Esophagus muscularis mucosa (tissue), 4 donors: ENCODE measurements around the gene COG5.

Source experiments
- EP300 ChIP-seq: sonication (generic); formaldehyde crosslinking; IDR thresholded peaks from one replicate; pipeline ENCODE4 v1.6.1; 2017; ENCODE audit warnings: antibody characterized with exemption
- POLR2A ChIP-seq: fragments of 450-650 bp; IDR thresholded peaks from one replicate; pipeline ENCODE4 v1.6.1; 2017; ENCODE audit warnings: antibody characterized with exemption, moderate library complexity, mild to moderate bottlenecking, low read depth
- POLR2AphosphoS5 ChIP-seq, 2 donors: sonication (generic); formaldehyde crosslinking; IDR thresholded peaks; one replicate each; pipeline ENCODE4 v1.6.1; 2017; ENCODE audit warnings: antibody characterized with exemption in 2 of 2
- TF ChIP-seq, protein P1 (sequence below), 3 experiments: fragments of 200-600 bp in 2 of 3; fragments of 450-650 bp in 1 of 3; sonication (generic) in 2 of 3; IDR thresholded peaks; one replicate each; pipeline ENCODE4 v1.5.1; 2017 to 2019; ENCODE audit warnings: antibody characterized with exemption in 3 of 3, mild to moderate bottlenecking in 2 of 3, moderate library complexity in 1 of 3

DNA sequence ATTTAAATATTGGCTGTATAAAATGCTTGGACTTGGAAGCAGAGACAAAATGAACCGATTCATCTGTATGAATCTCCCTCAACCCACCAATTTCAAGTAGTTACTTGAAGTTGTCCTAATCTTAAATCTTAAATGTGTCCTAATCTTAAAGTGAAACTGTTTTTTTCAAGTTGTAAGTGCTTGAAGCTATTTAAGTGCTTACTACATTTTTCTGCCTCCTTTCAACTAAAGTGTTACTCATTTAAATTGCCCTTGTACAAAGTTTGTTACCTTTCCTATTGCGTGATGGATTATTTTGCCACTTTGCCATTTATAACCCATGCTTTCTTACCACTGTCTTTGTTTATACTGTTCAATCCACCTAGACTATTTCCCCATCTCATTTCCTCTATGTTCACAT, 19.2 kb upstream of the COG5 start:
- TF ChIP-seq, protein P1, sequence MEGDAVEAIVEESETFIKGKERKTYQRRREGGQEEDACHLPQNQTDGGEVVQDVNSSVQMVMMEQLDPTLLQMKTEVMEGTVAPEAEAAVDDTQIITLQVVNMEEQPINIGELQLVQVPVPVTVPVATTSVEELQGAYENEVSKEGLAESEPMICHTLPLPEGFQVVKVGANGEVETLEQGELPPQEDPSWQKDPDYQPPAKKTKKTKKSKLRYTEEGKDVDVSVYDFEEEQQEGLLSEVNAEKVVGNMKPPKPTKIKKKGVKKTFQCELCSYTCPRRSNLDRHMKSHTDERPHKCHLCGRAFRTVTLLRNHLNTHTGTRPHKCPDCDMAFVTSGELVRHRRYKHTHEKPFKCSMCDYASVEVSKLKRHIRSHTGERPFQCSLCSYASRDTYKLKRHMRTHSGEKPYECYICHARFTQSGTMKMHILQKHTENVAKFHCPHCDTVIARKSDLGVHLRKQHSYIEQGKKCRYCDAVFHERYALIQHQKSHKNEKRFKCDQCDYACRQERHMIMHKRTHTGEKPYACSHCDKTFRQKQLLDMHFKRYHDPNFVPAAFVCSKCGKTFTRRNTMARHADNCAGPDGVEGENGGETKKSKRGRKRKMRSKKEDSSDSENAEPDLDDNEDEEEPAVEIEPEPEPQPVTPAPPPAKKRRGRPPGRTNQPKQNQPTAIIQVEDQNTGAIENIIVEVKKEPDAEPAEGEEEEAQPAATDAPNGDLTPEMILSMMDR (IDR thresholded peaks at IDR 0.05) = no peak
- TF ChIP-seq POLR2A (no peak), POLR2AphosphoS5 (IDR thresholded peaks at IDR 0.05) (no peak), EP300 (no peak)
